HG02642 (cell line): ENCODE data around the gene DMAC1.

Experiments used
- ATAC-seq: cut with Tn5 transposase; IDR thresholded peaks from one replicate; pipeline ENCODE4 v1.9.1; 2021; ENCODE audit warnings: mild to moderate bottlenecking; ENCODE audit not compliant: unreplicated experiment, poor library complexity

DMAC1 gene

GRCh38 chr9:7784472-7784871 lies 15.1 kb downstream of the DMAC1 start:
- no peak for ATAC-seq

GRCh38 chr9:7783635-7784063 lies 15.9 kb downstream of the DMAC1 start:
- ATAC-seq, result no peak

- no peak for ATAC-seq
These were observed 17.0 kb downstream of the DMAC1 start for GRCh38 chr9:7782400-7783120.

- no peak for ATAC-seq
These were observed 19.2 kb downstream of the DMAC1 start for GRCh38 chr9:7780261-7780988.

- ATAC-seq, result no peak
These were observed 20.6 kb downstream of the DMAC1 start for GRCh38 chr9:7778851-7779600.

GRCh38 chr9:7777771-7778170 lies 21.8 kb downstream of the DMAC1 start:
- ATAC-seq, result no peak

GRCh38 chr9:7770111-7770510 lies 29.5 kb downstream of the DMAC1 start:
- no peak for ATAC-seq

GRCh38 chr9:7762600-7762999 lies 37.0 kb downstream of the DMAC1 start:
- ATAC-seq, result no peak

GRCh38 chr9:7760014-7760415 lies 39.6 kb downstream of the DMAC1 start:
- ATAC-seq, result no peak

- ATAC-seq, result peak; percentile 99
These were observed 43.5 kb downstream of the DMAC1 start for GRCh38 chr9:7756088-7756487.

- ATAC-seq, result no peak
These were observed 47.1 kb downstream of the DMAC1 start for GRCh38 chr9:7752481-7752880.
